ENCODE data around the gene LSM4. TPM values are rescaled to one million over a fixed set of nuclear protein-coding genes. Genes with fewer than 3 reads are reported as not detected.

The LSM4 gene
- total and polyA plus RNA-seq, 3 donors from 2014 or later: 196 to 241 (median 212) TPM

GRCh38 chr19:18320865-18321733 is 1.8 kb downstream of the LSM4 start:
- no peaks in the 10 kb centered on the region for H3K9me3 ChIP-seq
- no peak overlapping the region for H3K4me3 ChIP-seq
- TF ChIP-seq CTCF (IDR thresholded peaks at IDR 0.05): no peak
- no peak for TF ChIP-seq POLR2A (IDR thresholded peaks at IDR 0.05)
- no peaks in the 10 kb centered on the region for H3K27me3 ChIP-seq
- peaks cover 24% of the 10 kb centered on the region for H3K4me1 ChIP-seq
- intact Hi-C loops (cut with DNase I; ENCODE audit: low total_unique reads): loop anchor here (5.0 kb wide), 1 partner anchor 44 kb away; no protein-coding TSS in a partner anchor
- DNase-seq: no peak
- H3K27ac ChIP-seq: no peak overlapping the region
- no peaks in the 10 kb centered on the region for H3K36me3 ChIP-seq (ENCODE audit: low read depth, missing control alignments)
- WGBS, 2 donors: 64 to 84% methylated on average over 14 of the region's 14 CpGs

GRCh38 chr19:18319591-18320135 is 3.2 kb downstream of the LSM4 start:
- WGBS, 2 donors: 78 to 93% methylated on average over 6 to 7 of the region's 7 CpGs
- peaks cover 24% of the 10 kb centered on the region for H3K4me1 ChIP-seq
- intact Hi-C loops (cut with DNase I; ENCODE audit: low total_unique reads): loop anchor here (5.0 kb wide), 1 partner anchor 42 kb away; no protein-coding TSS in a partner anchor
- H3K9me3 ChIP-seq: no peaks in the 10 kb centered on the region
- H3K27ac ChIP-seq: no peak overlapping the region
- no peak overlapping the region for H3K4me3 ChIP-seq
- no peaks in the 10 kb centered on the region for H3K27me3 ChIP-seq
- no peaks in the 10 kb centered on the region for H3K36me3 ChIP-seq (ENCODE audit: low read depth, missing control alignments)
- DNase-seq: no peak
- no peak for TF ChIP-seq CTCF (IDR thresholded peaks at IDR 0.05)
- TF ChIP-seq POLR2A (IDR thresholded peaks at IDR 0.05): no peak

- intact Hi-C loops (cut with DNase I; ENCODE audit: low total_unique reads): no loop called here
- Histone ChIP-seq H3K9me3 (no peaks in the 10 kb centered on the region), H3K4me3 (no peak overlapping the region), H3K27ac (peak overlapping the region in 1 of 2 donors; percentile 56), H3K27me3 (no peaks in the 10 kb centered on the region), H3K4me1 (peaks cover 18% of the 10 kb centered on the region), H3K36me3 (ENCODE audit: low read depth, missing control alignments) (no peaks in the 10 kb centered on the region)
- WGBS, 2 donors: 50 to 80% methylated on average over 11 to 18 of the region's 18 CpGs
- no peak for TF ChIP-seq CTCF (IDR thresholded peaks at IDR 0.05)
- TF ChIP-seq POLR2A (IDR thresholded peaks at IDR 0.05): no peak
- no peak for DNase-seq
These were observed 4.7 kb downstream of the LSM4 start for GRCh38 chr19:18317961-18318800.

- 97% methylated on average over 3 of the region's 3 CpGs for WGBS, 2 donors
- no peaks in the 10 kb centered on the region for H3K36me3 ChIP-seq (ENCODE audit: low read depth, missing control alignments)
- TF ChIP-seq CTCF (IDR thresholded peaks at IDR 0.05) (no peak), POLR2A (IDR thresholded peaks at IDR 0.05) (no peak)
These were observed 9.5 kb downstream of the LSM4 start for GRCh38 chr19:18313398-18313797.

More at GRCh38 chr19:18313398-18313797, 9.5 kb downstream of the LSM4 start:
- Histone ChIP-seq H3K4me1 (peaks cover 1% of the 10 kb centered on the region), H3K9me3 (no peaks in the 10 kb centered on the region), H3K4me3 (no peak overlapping the region), H3K27ac (no peak overlapping the region), H3K27me3 (no peaks in the 10 kb centered on the region)
- DNase-seq: no peak
- intact Hi-C loops (cut with DNase I; ENCODE audit: low total_unique reads): no loop called here
